Measurements from ENCODE around the gene ZNF17.

Gene ZNF17

GRCh38 chr19:57435062-57435978 lies 24.4 kb downstream of the ZNF17 start, which contains the start of gene ZNF749:
Gene ZNF749, plus strand, starts transcription at chr19:57435325. Its CDS starts 254 bp downstream, at chr19:57435579.
- peaks cover 45% of the 10 kb centered on the region for H3K79me2 ChIP-seq (ENCODE audit: insufficient read depth, low read length)
- H4K20me1 ChIP-seq (ENCODE audit: low read depth, low read length) = no peaks in the 10 kb centered on the region
- H3K9me2 ChIP-seq (replicated peaks; ENCODE audit: insufficient read depth, low read length) = no peaks in the 10 kb centered on the region
- no peaks in the 10 kb centered on the region for H3F3A ChIP-seq (ENCODE audit: insufficient read depth)
- peak within 1 kb of the TSS; percentile 73 for H3K4me2 ChIP-seq (ENCODE audit: low read depth, low read length, poor library complexity, severe bottlenecking)
- no peaks in the 10 kb centered on the region for H3K36me3 ChIP-seq (ENCODE audit: low read length)
- H3K9me3 ChIP-seq (ENCODE audit: insufficient read depth, low read length) = no peaks in the 10 kb centered on the region
- H3K9ac ChIP-seq (ENCODE audit: low read length) = peak within 1 kb of the TSS; percentile 75
- peak within 1 kb of the TSS; percentile 81 for H3K4me3 ChIP-seq (ENCODE audit: insufficient read depth, low read length, poor library complexity, severe bottlenecking)
- H3K27me3 ChIP-seq (ENCODE audit: low read length) = no peaks in the 10 kb centered on the region
- peak within 1 kb of the TSS; percentile 94 for H2AFZ ChIP-seq (ENCODE audit: low read depth, low read length, severe bottlenecking)
- peak within 1 kb of the TSS; percentile 14; the same call in 1 of the 2 replicates for H3K27ac ChIP-seq (ENCODE audit: low read depth, low read length)
- TF ChIP-seq CTCF (IDR thresholded peaks at IDR 0.05; ENCODE audit: insufficient read depth, low read length, poor library complexity, severe bottlenecking) (no peak), EZH2phosphoT487 (conservative IDR thresholded peaks at IDR 0.05; ENCODE audit: low read length) (no peak)

- TF ChIP-seq CTCF (IDR thresholded peaks at IDR 0.05; ENCODE audit: insufficient read depth, low read length, poor library complexity, severe bottlenecking) (no peak), EZH2phosphoT487 (conservative IDR thresholded peaks at IDR 0.05; ENCODE audit: low read length) (no peak)
- peak overlapping the region; percentile 75 for H3K9ac ChIP-seq (ENCODE audit: low read length)
- no peak overlapping the region for H3K27ac ChIP-seq (ENCODE audit: low read depth, low read length)
- H3K36me3 ChIP-seq (ENCODE audit: low read length) = no peaks in the 10 kb centered on the region
- H3K4me2 ChIP-seq (ENCODE audit: low read depth, low read length, poor library complexity, severe bottlenecking) = peak overlapping the region; percentile 73
- H3F3A ChIP-seq (ENCODE audit: insufficient read depth) = no peaks in the 10 kb centered on the region
- H3K27me3 ChIP-seq (ENCODE audit: low read length) = no peaks in the 10 kb centered on the region
- no peaks in the 10 kb centered on the region for H3K9me2 ChIP-seq (replicated peaks; ENCODE audit: insufficient read depth, low read length)
- no peaks in the 10 kb centered on the region for H3K9me3 ChIP-seq (ENCODE audit: insufficient read depth, low read length)
- no peak overlapping the region for H2AFZ ChIP-seq (ENCODE audit: low read depth, low read length, severe bottlenecking)
- no peaks in the 10 kb centered on the region for H4K20me1 ChIP-seq (ENCODE audit: low read depth, low read length)
- H3K4me3 ChIP-seq (ENCODE audit: insufficient read depth, low read length, poor library complexity, severe bottlenecking) = peak overlapping the region; percentile 81
- peaks cover 50% of the 10 kb centered on the region for H3K79me2 ChIP-seq (ENCODE audit: insufficient read depth, low read length)
Observed at GRCh38 chr19:57436417-57436816, 25.5 kb downstream of the ZNF17 start.

- H3K9me3 ChIP-seq (ENCODE audit: insufficient read depth, low read length) = no peaks in the 10 kb centered on the region
- H2AFZ ChIP-seq (ENCODE audit: low read depth, low read length, severe bottlenecking) = no peak overlapping the region
- no peak overlapping the region for H3K4me3 ChIP-seq (ENCODE audit: insufficient read depth, low read length, poor library complexity, severe bottlenecking)
- no peaks in the 10 kb centered on the region for H3K27me3 ChIP-seq (ENCODE audit: low read length)
- H3K27ac ChIP-seq (ENCODE audit: low read depth, low read length) = no peak overlapping the region
- no peak overlapping the region for H3K9ac ChIP-seq (ENCODE audit: low read length)
- H4K20me1 ChIP-seq (ENCODE audit: low read depth, low read length) = no peaks in the 10 kb centered on the region
- no peaks in the 10 kb centered on the region for H3K36me3 ChIP-seq (ENCODE audit: low read length)
- no peak overlapping the region for H3K4me2 ChIP-seq (ENCODE audit: low read depth, low read length, poor library complexity, severe bottlenecking)
- peaks cover 57% of the 10 kb centered on the region for H3K79me2 ChIP-seq (ENCODE audit: insufficient read depth, low read length)
- TF ChIP-seq EZH2phosphoT487 (conservative IDR thresholded peaks at IDR 0.05; ENCODE audit: low read length) = no peak
- H3F3A ChIP-seq (ENCODE audit: insufficient read depth) = no peaks in the 10 kb centered on the region
- no peaks in the 10 kb centered on the region for H3K9me2 ChIP-seq (replicated peaks; ENCODE audit: insufficient read depth, low read length)
Observed at GRCh38 chr19:57437931-57438330, 27.0 kb downstream of the ZNF17 start.

- H4K20me1 ChIP-seq (ENCODE audit: low read depth, low read length) = no peaks in the 10 kb centered on the region
- no peaks in the 10 kb centered on the region for H3K9me2 ChIP-seq (replicated peaks; ENCODE audit: insufficient read depth, low read length)
- no peak overlapping the region for H3K27ac ChIP-seq (ENCODE audit: low read depth, low read length)
- no peaks in the 10 kb centered on the region for H3K9me3 ChIP-seq (ENCODE audit: insufficient read depth, low read length)
- TF ChIP-seq CTCF (IDR thresholded peaks at IDR 0.05; ENCODE audit: insufficient read depth, low read length, poor library complexity, severe bottlenecking) = no peak
- no peak for TF ChIP-seq EZH2phosphoT487 (conservative IDR thresholded peaks at IDR 0.05; ENCODE audit: low read length)
- no peak overlapping the region for H3K9ac ChIP-seq (ENCODE audit: low read length)
- H3K4me2 ChIP-seq (ENCODE audit: low read depth, low read length, poor library complexity, severe bottlenecking) = no peak overlapping the region
- peaks cover 57% of the 10 kb centered on the region for H3K79me2 ChIP-seq (ENCODE audit: insufficient read depth, low read length)
- no peaks in the 10 kb centered on the region for H3F3A ChIP-seq (ENCODE audit: insufficient read depth)
- H3K27me3 ChIP-seq (ENCODE audit: low read length) = no peaks in the 10 kb centered on the region
- no peak overlapping the region for H3K4me3 ChIP-seq (ENCODE audit: insufficient read depth, low read length, poor library complexity, severe bottlenecking)
- H2AFZ ChIP-seq (ENCODE audit: low read depth, low read length, severe bottlenecking) = no peak overlapping the region
- H3K36me3 ChIP-seq (ENCODE audit: low read length) = no peaks in the 10 kb centered on the region
Observed at GRCh38 chr19:57438925-57439324, 28.0 kb downstream of the ZNF17 start.
